ENCODE data around the gene HMGN4. TPM values are rescaled to one million over a fixed set of nuclear protein-coding genes. Genes with fewer than 3 reads are reported as not detected.

Gene HMGN4
- total and polyA plus RNA-seq, 2 of the 8 experiments (the other 6 are each of a cell fraction or from before 2014, with no cell fraction given): 23.4 to 66.4 TPM

DNA sequence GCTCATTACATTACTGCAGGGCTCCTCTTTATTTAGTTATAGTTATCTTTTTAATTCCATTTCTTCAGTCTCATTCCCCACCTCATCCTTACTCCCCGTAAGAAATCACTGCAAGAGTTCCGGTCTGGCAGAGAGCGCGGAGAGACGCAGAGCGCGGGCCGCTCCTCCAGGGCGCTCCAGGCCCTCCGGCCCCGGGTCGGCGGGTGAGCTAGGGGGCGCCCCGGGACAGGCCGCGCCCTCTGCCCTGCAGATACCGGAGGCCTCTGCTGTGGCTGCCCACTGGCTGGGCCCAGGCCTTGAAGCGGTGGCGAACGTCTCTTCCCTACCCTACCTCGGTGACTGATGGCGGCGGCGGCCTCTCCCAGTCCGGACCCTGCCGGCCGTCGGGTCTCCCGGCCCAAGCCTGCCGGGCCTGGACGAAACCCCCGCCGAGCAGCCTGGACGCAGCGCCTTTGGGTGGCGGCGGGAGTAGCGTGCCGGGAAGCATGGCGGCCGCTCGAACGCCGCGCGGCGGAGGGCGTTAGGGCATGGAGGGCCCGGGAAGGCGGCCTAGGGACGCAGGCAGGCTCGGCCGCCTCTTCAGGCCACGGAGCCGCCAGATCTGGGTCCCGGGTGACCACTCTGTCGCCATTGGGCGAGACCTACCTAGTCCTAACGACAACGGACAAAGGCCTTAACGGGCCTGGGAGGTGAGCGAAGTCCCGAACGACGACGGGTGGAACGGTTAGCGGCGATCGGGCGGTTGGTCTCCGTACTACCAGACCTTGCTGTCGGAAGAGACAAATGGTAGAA is 16.4 kb upstream of the HMGN4 start (continued):
- TF ChIP-seq, protein P1, sequence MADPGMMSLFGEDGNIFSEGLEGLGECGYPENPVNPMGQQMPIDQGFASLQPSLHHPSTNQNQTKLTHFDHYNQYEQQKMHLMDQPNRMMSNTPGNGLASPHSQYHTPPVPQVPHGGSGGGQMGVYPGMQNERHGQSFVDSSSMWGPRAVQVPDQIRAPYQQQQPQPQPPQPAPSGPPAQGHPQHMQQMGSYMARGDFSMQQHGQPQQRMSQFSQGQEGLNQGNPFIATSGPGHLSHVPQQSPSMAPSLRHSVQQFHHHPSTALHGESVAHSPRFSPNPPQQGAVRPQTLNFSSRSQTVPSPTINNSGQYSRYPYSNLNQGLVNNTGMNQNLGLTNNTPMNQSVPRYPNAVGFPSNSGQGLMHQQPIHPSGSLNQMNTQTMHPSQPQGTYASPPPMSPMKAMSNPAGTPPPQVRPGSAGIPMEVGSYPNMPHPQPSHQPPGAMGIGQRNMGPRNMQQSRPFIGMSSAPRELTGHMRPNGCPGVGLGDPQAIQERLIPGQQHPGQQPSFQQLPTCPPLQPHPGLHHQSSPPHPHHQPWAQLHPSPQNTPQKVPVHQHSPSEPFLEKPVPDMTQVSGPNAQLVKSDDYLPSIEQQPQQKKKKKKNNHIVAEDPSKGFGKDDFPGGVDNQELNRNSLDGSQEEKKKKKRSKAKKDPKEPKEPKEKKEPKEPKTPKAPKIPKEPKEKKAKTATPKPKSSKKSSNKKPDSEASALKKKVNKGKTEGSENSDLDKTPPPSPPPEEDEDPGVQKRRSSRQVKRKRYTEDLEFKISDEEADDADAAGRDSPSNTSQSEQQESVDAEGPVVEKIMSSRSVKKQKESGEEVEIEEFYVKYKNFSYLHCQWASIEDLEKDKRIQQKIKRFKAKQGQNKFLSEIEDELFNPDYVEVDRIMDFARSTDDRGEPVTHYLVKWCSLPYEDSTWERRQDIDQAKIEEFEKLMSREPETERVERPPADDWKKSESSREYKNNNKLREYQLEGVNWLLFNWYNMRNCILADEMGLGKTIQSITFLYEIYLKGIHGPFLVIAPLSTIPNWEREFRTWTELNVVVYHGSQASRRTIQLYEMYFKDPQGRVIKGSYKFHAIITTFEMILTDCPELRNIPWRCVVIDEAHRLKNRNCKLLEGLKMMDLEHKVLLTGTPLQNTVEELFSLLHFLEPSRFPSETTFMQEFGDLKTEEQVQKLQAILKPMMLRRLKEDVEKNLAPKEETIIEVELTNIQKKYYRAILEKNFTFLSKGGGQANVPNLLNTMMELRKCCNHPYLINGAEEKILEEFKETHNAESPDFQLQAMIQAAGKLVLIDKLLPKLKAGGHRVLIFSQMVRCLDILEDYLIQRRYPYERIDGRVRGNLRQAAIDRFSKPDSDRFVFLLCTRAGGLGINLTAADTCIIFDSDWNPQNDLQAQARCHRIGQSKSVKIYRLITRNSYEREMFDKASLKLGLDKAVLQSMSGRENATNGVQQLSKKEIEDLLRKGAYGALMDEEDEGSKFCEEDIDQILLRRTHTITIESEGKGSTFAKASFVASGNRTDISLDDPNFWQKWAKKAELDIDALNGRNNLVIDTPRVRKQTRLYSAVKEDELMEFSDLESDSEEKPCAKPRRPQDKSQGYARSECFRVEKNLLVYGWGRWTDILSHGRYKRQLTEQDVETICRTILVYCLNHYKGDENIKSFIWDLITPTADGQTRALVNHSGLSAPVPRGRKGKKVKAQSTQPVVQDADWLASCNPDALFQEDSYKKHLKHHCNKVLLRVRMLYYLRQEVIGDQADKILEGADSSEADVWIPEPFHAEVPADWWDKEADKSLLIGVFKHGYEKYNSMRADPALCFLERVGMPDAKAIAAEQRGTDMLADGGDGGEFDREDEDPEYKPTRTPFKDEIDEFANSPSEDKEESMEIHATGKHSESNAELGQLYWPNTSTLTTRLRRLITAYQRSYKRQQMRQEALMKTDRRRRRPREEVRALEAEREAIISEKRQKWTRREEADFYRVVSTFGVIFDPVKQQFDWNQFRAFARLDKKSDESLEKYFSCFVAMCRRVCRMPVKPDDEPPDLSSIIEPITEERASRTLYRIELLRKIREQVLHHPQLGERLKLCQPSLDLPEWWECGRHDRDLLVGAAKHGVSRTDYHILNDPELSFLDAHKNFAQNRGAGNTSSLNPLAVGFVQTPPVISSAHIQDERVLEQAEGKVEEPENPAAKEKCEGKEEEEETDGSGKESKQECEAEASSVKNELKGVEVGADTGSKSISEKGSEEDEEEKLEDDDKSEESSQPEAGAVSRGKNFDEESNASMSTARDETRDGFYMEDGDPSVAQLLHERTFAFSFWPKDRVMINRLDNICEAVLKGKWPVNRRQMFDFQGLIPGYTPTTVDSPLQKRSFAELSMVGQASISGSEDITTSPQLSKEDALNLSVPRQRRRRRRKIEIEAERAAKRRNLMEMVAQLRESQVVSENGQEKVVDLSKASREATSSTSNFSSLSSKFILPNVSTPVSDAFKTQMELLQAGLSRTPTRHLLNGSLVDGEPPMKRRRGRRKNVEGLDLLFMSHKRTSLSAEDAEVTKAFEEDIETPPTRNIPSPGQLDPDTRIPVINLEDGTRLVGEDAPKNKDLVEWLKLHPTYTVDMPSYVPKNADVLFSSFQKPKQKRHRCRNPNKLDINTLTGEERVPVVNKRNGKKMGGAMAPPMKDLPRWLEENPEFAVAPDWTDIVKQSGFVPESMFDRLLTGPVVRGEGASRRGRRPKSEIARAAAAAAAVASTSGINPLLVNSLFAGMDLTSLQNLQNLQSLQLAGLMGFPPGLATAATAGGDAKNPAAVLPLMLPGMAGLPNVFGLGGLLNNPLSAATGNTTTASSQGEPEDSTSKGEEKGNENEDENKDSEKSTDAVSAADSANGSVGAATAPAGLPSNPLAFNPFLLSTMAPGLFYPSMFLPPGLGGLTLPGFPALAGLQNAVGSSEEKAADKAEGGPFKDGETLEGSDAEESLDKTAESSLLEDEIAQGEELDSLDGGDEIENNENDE (IDR thresholded peaks at IDR 0.05; ENCODE audit: insufficient replicate concordance, low read length): no peak
- peak; percentile 64; the same call in 1 of the 2 replicates for TF ChIP-seq TBP (IDR thresholded peaks at IDR 0.05; ENCODE audit: low read depth, low read length)
- TF ChIP-seq PHF8 (conservative IDR thresholded peaks at IDR 0.05; ENCODE audit: low read depth, low read length): peak; percentile 87
- TF ChIP-seq GABPA (IDR thresholded peaks at IDR 0.05; ENCODE audit: borderline replicate concordance, insufficient read depth, low read length): no peak
- TF ChIP-seq FOSL1 (IDR thresholded peaks at IDR 0.05; ENCODE audit: insufficient read depth, low read depth, low read length): no peak
- TF ChIP-seq RAD21 (IDR thresholded peaks at IDR 0.05 in 1 of 2, conservative IDR thresholded peaks at IDR 0.05 in 1 of 2; ENCODE audit: low read depth in 2 of 2, low read length in 2 of 2): peak; percentile 34 to 53; a peak in 3 of 4 replicates
- no peak for TF ChIP-seq CTBP2 (IDR thresholded peaks at IDR 0.05; ENCODE audit: borderline replicate concordance, insufficient read depth, insufficient read length, low read length)
- no peak for TF ChIP-seq GTF2F1 (IDR thresholded peaks at IDR 0.05; ENCODE audit: borderline replicate concordance, low read depth, low read length)
- no peak for TF ChIP-seq KDM5A (IDR thresholded peaks at IDR 0.05; ENCODE audit: low read length)
